BJ (cell line): Measurements from ENCODE around the gene PPME1. TPM values are rescaled to one million over a fixed set of nuclear protein-coding genes. Genes with fewer than 3 reads are reported as not detected.

ENCODE experiments used
- CTCF ChIA-PET: fragments of 350-600 bp; formaldehyde crosslinking; extraction: SDS; loops from one replicate; lab custom pipeline; 2021; ENCODE audit warnings: antibody characterized with exemption, inconsistent platforms; lab: Yijun Ruan, JAX
- POLR2A ChIA-PET: fragments of 300-600 bp; sonication (Branson Sonifier 250); formaldehyde crosslinking; extraction: SDS; loops from one replicate; lab custom pipeline; 2021; ENCODE audit warnings: antibody characterized with exemption; lab: Charles Lee
- DNase-seq: peaks from one replicate; pipeline ENCODE4 v3.0.0-alpha.2; 2011; ENCODE audit warnings: low read depth
- H3K27me3 ChIP-seq: 2 replicates; pipeline ENCODE4 v1.6.0; 2011; ENCODE audit warnings: low read length; ENCODE audit not compliant: control insufficient read depth, insufficient read depth
- H3K36me3 ChIP-seq: 2 replicates; pipeline ENCODE4 v1.5.1; 2011; ENCODE audit warnings: low read length; ENCODE audit not compliant: control insufficient read depth, insufficient read depth
- H3K4me3 ChIP-seq: 2 replicates; pipeline ENCODE4 v1.5.1; 2011; ENCODE audit warnings: low read depth, mild to moderate bottlenecking, control low read depth, low read length
- polyA plus RNA-seq: library from polyadenylated mRNA; depleted of rRNA; stranded (reverse); fragments of >200 nt; gene quantifications from 2 replicates; pipeline ENCODE4 v1.2.3, GENCODE V29; 2011
- TF ChIP-seq, protein P1 (sequence below): IDR thresholded peaks from 2 replicates; pipeline ENCODE4 v1.5.1; 2011; ENCODE audit warnings: low read depth, mild to moderate bottlenecking, control low read depth, inconsistent platforms, low read length, moderate library complexity; ENCODE audit not compliant: insufficient read depth

Gene PPME1
- polyA plus RNA-seq, 1 experiment = 133 TPM

DNA sequence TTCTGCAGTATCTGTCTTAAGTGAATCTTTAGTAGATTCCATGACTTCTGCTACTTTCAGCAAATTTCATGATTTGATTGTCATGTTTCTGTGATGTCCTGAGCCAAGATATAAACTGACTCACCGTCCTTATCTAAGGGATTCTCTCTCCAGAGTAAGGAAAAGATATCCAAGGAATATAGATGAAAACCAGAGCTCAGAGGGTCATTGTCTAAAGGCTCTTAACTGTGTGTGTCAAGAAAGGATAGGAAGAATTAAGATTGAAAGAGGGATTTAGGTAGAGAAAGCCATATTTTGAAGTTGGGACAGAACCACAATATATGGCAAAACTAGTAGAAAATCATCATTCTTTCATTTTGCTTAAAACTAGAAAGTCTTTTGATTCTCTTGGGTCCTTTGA lies 50.7 kb downstream of the PPME1 start:
- Histone ChIP-seq H3K27me3 (no peaks in the 10 kb centered on the region), H3K4me3 (no peak overlapping the region), H3K36me3 (peaks cover 2% of the 10 kb centered on the region)
- ChIA-PET POLR2A (no interaction called here), CTCF (no interaction called here)
- TF ChIP-seq, protein P1, sequence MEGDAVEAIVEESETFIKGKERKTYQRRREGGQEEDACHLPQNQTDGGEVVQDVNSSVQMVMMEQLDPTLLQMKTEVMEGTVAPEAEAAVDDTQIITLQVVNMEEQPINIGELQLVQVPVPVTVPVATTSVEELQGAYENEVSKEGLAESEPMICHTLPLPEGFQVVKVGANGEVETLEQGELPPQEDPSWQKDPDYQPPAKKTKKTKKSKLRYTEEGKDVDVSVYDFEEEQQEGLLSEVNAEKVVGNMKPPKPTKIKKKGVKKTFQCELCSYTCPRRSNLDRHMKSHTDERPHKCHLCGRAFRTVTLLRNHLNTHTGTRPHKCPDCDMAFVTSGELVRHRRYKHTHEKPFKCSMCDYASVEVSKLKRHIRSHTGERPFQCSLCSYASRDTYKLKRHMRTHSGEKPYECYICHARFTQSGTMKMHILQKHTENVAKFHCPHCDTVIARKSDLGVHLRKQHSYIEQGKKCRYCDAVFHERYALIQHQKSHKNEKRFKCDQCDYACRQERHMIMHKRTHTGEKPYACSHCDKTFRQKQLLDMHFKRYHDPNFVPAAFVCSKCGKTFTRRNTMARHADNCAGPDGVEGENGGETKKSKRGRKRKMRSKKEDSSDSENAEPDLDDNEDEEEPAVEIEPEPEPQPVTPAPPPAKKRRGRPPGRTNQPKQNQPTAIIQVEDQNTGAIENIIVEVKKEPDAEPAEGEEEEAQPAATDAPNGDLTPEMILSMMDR = no peak
- DNase-seq = no peak

DNA sequence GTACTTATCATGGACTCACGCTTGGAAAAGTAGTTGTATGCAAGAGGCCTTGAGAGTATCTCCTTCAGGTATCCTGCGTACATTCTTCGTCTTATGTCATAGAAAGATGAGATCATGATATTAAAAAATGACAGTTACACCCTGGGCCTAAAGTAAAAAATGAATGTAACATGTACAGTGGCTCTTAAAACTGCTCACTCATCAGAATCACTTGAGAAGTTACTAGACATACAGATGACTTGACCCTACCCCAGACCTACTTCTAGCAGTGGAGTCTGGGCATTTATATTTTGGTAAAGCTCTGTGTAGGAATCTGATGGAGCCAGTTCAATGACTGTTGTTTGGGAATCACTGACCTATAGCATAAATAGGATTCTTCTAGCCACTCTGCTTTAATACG lies 54.5 kb downstream of the PPME1 start:
- Histone ChIP-seq H3K36me3 (peaks cover 4% of the 10 kb centered on the region), H3K4me3 (no peak overlapping the region), H3K27me3 (no peaks in the 10 kb centered on the region)
- ChIA-PET POLR2A (no interaction called here), CTCF (no interaction called here)
- DNase-seq = no peak
- TF ChIP-seq, protein P1 = no peak

- TF ChIP-seq, protein P1 = no peak
- Histone ChIP-seq H3K36me3 (peaks cover 4% of the 10 kb centered on the region), H3K27me3 (no peaks in the 10 kb centered on the region), H3K4me3 (no peak overlapping the region)
- CTCF ChIA-PET = no interaction called here
- no peak for DNase-seq
- POLR2A ChIA-PET = no interaction called here
Observed at GRCh38 chr11:74226907-74227306, 55.8 kb downstream of the PPME1 start.

DNA sequence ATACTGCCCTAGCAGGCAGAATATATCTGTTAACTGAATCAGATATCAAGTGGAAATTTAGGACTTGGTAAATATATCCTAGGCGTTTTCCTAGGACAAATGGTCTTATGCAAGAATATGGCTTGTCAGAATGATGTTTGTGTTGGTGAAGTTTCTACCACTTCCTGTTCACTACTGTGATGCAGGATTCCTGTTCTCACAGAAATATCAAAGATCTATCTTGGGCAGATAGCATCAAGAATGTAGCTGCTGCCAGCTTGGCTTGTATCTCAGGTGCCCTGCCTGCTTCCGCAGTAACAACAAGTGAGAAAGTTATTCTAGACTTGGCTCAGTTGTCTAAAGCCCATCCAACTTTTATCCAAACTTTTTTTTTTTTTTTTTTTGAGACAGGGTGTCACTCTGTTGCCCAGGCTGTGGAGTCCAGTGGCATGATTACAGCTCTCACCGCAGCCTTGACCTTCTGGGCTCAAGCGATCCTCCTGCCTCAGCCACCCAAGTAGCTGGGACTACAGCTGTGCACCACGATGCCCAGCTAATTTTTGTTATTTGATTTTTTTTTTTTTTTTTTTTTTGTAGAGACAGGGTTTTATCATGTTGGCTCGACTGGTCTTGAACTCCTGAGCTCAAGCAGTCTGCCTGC lies 61.3 kb downstream of the PPME1 start:
- H3K36me3 ChIP-seq = peaks cover 3% of the 10 kb centered on the region
- DNase-seq = no peak
- CTCF ChIA-PET = interaction anchor here (1.2 kb wide), 1 partner anchor 23 kb away, joined by 3 read pairs; no protein-coding TSS in a partner anchor

DNA sequence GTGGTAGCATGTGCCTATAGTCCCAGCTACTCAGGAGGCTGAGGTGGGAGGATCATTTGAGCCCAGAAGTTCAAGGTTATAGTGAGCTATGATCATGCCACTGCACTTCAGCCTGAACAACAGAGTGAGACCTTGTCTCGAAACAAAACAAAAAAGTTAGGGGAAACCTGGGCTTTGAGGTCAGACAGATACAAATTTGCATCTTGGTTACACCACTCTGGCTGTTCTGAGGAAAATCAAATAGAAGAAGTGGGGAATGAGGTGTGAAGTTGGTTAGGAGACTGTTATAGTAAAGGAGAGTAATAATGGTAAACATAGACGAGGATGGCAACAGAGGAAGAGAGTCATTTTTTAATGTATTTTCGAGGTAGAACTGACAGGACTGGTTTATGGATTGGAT lies 62.6 kb downstream of the PPME1 start:
- ChIA-PET CTCF (no interaction called here), POLR2A (no interaction called here)

More for the DNA sequence above, 61.3 kb downstream of the PPME1 start:
- Histone ChIP-seq H3K27me3 (no peaks in the 10 kb centered on the region), H3K4me3 (no peak overlapping the region)
- TF ChIP-seq, protein P1 = no peak
- POLR2A ChIA-PET = no interaction called here

More for the DNA sequence above, 62.6 kb downstream of the PPME1 start:
- DNase-seq = no peak
- Histone ChIP-seq H3K4me3 (no peak overlapping the region), H3K36me3 (peaks cover 5% of the 10 kb centered on the region), H3K27me3 (no peaks in the 10 kb centered on the region)
- TF ChIP-seq, protein P1 = no peak
